Caco-2 (cell line): Measurements from ENCODE around the gene PEG3. TPM values are rescaled to one million over a fixed set of nuclear protein-coding genes. Genes with fewer than 3 reads are reported as not detected.

Experiments used
- BruUV-seq: library from RNA; stranded (reverse); fragments of 400-500 nt; replicated peaks from 2 replicates; lab custom pipeline; 2021; lab: Mats Ljungman, UMichigan
- CTCF ChIA-PET: fragments of 300-600 bp; sonication (Branson Sonifier 250); formaldehyde crosslinking; loops from one replicate; lab custom pipeline; 2022; ENCODE audit warnings: antibody characterized with exemption; lab: Charles Lee
- POLR2A ChIA-PET: fragments of 300-600 bp; sonication (Branson Sonifier 250); formaldehyde crosslinking; loops from one replicate; lab custom pipeline; 2022; ENCODE audit warnings: antibody characterized with exemption; lab: Charles Lee
- DNase-seq, 2 experiments: peaks; one replicate each; pipeline versions ENCODE4 v3.0.0 to v3.0.0-alpha.2; 2020 to 2022
- H3K27me3 ChIP-seq: replicated peaks from 2 replicates; pipeline ENCODE4 v1.6.0; 2011; ENCODE audit warnings: low read length; ENCODE audit not compliant: control insufficient read depth, insufficient read depth
- H3K36me3 ChIP-seq: 2 replicates; pipeline ENCODE4 v1.5.1; 2011; ENCODE audit warnings: low read length; ENCODE audit not compliant: control insufficient read depth, insufficient read depth
- H3K4me1 ChIP-seq: fragments of 250-450 bp; sonication (Bioruptor Pico); 2 replicates; pipeline ENCODE4 v1.5.1; 2020; ENCODE audit warnings: mild to moderate bottlenecking
- H3K4me3 ChIP-seq: 2 replicates; pipeline ENCODE4 v1.5.1; 2011; ENCODE audit warnings: low read depth, mild to moderate bottlenecking, control low read depth, low read length
- H3K9me3 ChIP-seq: fragments of 250-450 bp; sonication (Bioruptor Pico); 2 replicates; pipeline ENCODE4 v1.5.1; 2020; ENCODE audit warnings: mild to moderate bottlenecking, moderate library complexity
- H3K27ac Mint-ChIP-seq: one replicate; pipeline ENCODE4 v1.8.0; 2022; ENCODE audit warnings: mixed read lengths; ENCODE audit not compliant: unreplicated experiment
- H3K27me3 Mint-ChIP-seq: one replicate; pipeline ENCODE4 v1.8.0; 2022; ENCODE audit warnings: mixed read lengths; ENCODE audit not compliant: insufficient read depth, unreplicated experiment
- H3K36me3 Mint-ChIP-seq: one replicate; pipeline ENCODE4 v1.8.0; 2022; ENCODE audit warnings: mild to moderate bottlenecking, mixed read lengths; ENCODE audit not compliant: insufficient read depth, unreplicated experiment
- H3K4me1 Mint-ChIP-seq: one replicate; pipeline ENCODE4 v1.8.0; 2022; ENCODE audit warnings: low read depth, mixed read lengths; ENCODE audit not compliant: unreplicated experiment
- H3K4me3 Mint-ChIP-seq: one replicate; pipeline ENCODE4 v1.8.0; 2022; ENCODE audit warnings: mild to moderate bottlenecking, moderate library complexity, mixed read lengths; ENCODE audit not compliant: unreplicated experiment
- H3K9me3 Mint-ChIP-seq: one replicate; pipeline ENCODE4 v1.8.0; 2022; ENCODE audit warnings: mixed read lengths; ENCODE audit not compliant: unreplicated experiment
- CTCF ChIP-seq, 2 experiments: fragments of 200-600 bp in 1 of 2; IDR thresholded peaks; 1 replicate in 1 of 2; 2 replicates in 1 of 2; pipeline versions ENCODE4 v1.5.1 to v1.8.0; 2011 to 2022; ENCODE audit warnings: antibody characterized with exemption in 1 of 2, control low read depth in 1 of 2, inconsistent platforms in 1 of 2, low read depth in 1 of 2, low read length in 1 of 2, mild to moderate bottlenecking in 1 of 2, moderate library complexity in 1 of 2; ENCODE audit not compliant: insufficient read depth in 1 of 2, severe bottlenecking in 1 of 2, unreplicated experiment in 1 of 2
- intact Hi-C: fragments of 100-400 bp; cut with micrococcal nuclease; formaldehyde crosslinking; loops from one replicate; pipeline ENCODE4 v1.10.0; 2022; ENCODE audit not compliant: unreplicated experiment
- total RNA-seq: library from RNA; stranded (reverse); gene quantifications from 2 replicates; pipeline ENCODE4 v1.2.3, GENCODE V29; 2022

Gene PEG3
- total RNA-seq, 1 experiment from 2014 or later: not detected

- no peak for DNase-seq
- CTCF ChIA-PET: interaction anchor here (0.7 kb wide), 1 partner anchor 531 kb away, joined by 4 read pairs; no protein-coding TSS in a partner anchor
- Mint-ChIP-seq H3K27ac (no peak overlapping the region), H3K4me1 (no peaks in the 10 kb centered on the region), H3K9me3 (peaks cover 42% of the 10 kb centered on the region), H3K27me3 (no peaks in the 10 kb centered on the region), H3K4me3 (no peak overlapping the region), H3K36me3 (peaks cover 3% of the 10 kb centered on the region)
- POLR2A ChIA-PET: no interaction called here
- BruUV-seq: no TSS peak
- Histone ChIP-seq H3K4me3 (no peak overlapping the region), H3K36me3 (no peaks in the 10 kb centered on the region), H3K9me3 (peaks cover 14% of the 10 kb centered on the region), H3K27me3 (no peaks in the 10 kb centered on the region), H3K4me1 (no peaks in the 10 kb centered on the region)
- intact Hi-C loops: no loop called here
- no peak for TF ChIP-seq CTCF (IDR thresholded peaks at IDR 0.05; ENCODE audit: insufficient read depth in 1 of 2, low read depth in 1 of 2, low read length in 1 of 2, severe bottlenecking in 1 of 2, unreplicated experiment in 1 of 2)
Measured at GRCh38 chr19:56880592-56881190, 40.2 kb upstream of the PEG3 start.

GRCh38 chr19:56877069-56877715 is 36.7 kb upstream of the PEG3 start:
- TF ChIP-seq CTCF (IDR thresholded peaks at IDR 0.05; ENCODE audit: insufficient read depth in 1 of 2, low read depth in 1 of 2, low read length in 1 of 2, severe bottlenecking in 1 of 2, unreplicated experiment in 1 of 2): no peak
- ChIA-PET POLR2A (no interaction called here), CTCF (no interaction called here)
- Histone ChIP-seq H3K9me3 (peaks cover 14% of the 10 kb centered on the region), H3K36me3 (no peaks in the 10 kb centered on the region), H3K4me1 (no peaks in the 10 kb centered on the region), H3K27me3 (no peaks in the 10 kb centered on the region), H3K4me3 (no peak overlapping the region)
- intact Hi-C loops: loop anchor here (1.0 kb wide), 1 partner anchor 16 kb away; no protein-coding TSS in a partner anchor
- Mint-ChIP-seq H3K4me3 (no peak overlapping the region), H3K4me1 (no peaks in the 10 kb centered on the region), H3K36me3 (no peaks in the 10 kb centered on the region), H3K9me3 (peaks cover 53% of the 10 kb centered on the region), H3K27ac (no peak overlapping the region), H3K27me3 (no peaks in the 10 kb centered on the region)
- BruUV-seq: no TSS peak
- no peak for DNase-seq

GRCh38 chr19:56875717-56876116 is 35.2 kb upstream of the PEG3 start:
- Mint-ChIP-seq H3K4me1 (no peaks in the 10 kb centered on the region), H3K9me3 (peaks cover 55% of the 10 kb centered on the region), H3K27ac (no peak overlapping the region), H3K4me3 (no peak overlapping the region), H3K27me3 (no peaks in the 10 kb centered on the region), H3K36me3 (no peaks in the 10 kb centered on the region)
- Histone ChIP-seq H3K4me1 (no peaks in the 10 kb centered on the region), H3K9me3 (peaks cover 19% of the 10 kb centered on the region), H3K4me3 (no peak overlapping the region), H3K27me3 (no peaks in the 10 kb centered on the region), H3K36me3 (no peaks in the 10 kb centered on the region)
- intact Hi-C loops: no loop called here
- DNase-seq: no peak
- no peak for TF ChIP-seq CTCF (IDR thresholded peaks at IDR 0.05; ENCODE audit: insufficient read depth in 1 of 2, low read depth in 1 of 2, low read length in 1 of 2, severe bottlenecking in 1 of 2, unreplicated experiment in 1 of 2)
- POLR2A ChIA-PET: no interaction called here
- CTCF ChIA-PET: no interaction called here
- no TSS peak for BruUV-seq
